ENCODE data around the gene LYPD3. TPM values are rescaled to one million over a fixed set of nuclear protein-coding genes. Genes with fewer than 3 reads are reported as not detected.

LYPD3 gene
- total RNA-seq, 1 experiment from 2014 or later = 1.8 TPM

DNA sequence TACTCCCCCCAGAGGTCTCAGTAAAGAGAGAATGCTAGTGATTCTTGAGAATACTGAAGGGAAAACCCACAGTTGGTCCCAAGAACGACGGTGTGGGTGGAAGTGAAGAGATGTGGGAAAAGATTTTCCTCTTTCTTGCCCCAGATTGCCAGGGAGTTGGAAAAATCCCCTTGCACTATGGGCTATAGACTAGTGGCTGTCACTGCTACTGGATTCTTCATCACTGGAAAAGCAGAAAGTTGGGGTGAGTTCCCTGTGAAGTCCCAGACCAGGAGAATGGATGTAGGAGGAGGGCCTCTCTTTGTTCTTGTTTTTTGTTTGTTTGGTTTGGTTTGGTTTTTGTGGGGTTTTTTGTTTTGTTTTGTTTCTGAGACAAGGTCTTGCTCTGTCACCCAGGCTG, 11.4 kb downstream of the LYPD3 start:
- TF ChIP-seq, protein P1, sequence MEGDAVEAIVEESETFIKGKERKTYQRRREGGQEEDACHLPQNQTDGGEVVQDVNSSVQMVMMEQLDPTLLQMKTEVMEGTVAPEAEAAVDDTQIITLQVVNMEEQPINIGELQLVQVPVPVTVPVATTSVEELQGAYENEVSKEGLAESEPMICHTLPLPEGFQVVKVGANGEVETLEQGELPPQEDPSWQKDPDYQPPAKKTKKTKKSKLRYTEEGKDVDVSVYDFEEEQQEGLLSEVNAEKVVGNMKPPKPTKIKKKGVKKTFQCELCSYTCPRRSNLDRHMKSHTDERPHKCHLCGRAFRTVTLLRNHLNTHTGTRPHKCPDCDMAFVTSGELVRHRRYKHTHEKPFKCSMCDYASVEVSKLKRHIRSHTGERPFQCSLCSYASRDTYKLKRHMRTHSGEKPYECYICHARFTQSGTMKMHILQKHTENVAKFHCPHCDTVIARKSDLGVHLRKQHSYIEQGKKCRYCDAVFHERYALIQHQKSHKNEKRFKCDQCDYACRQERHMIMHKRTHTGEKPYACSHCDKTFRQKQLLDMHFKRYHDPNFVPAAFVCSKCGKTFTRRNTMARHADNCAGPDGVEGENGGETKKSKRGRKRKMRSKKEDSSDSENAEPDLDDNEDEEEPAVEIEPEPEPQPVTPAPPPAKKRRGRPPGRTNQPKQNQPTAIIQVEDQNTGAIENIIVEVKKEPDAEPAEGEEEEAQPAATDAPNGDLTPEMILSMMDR (conservative IDR thresholded peaks at IDR 0.05) = no peak
- Histone ChIP-seq H3K23me2 (ENCODE audit: insufficient read length, low read depth, low read length, poor library complexity, severe bottlenecking) (no peaks in the 10 kb centered on the region), H3K23ac (ENCODE audit: insufficient read length, low read depth, low read length) (no peak overlapping the region), H4K8ac (replicated peaks; ENCODE audit: insufficient read length, low read depth, low read length) (no peak overlapping the region), H3T11ph (ENCODE audit: low read length) (no peak overlapping the region), H4K91ac (ENCODE audit: insufficient read length, low read depth, low read length) (no peak overlapping the region), H3K79me2 (ENCODE audit: insufficient read depth, low read length) (no peaks in the 10 kb centered on the region), H3K27ac (ENCODE audit: insufficient read length, low read depth, low read length) (no peak overlapping the region), H3K18ac (ENCODE audit: insufficient read length, low read depth, low read length) (no peak overlapping the region), H3K9ac (ENCODE audit: extremely low read depth, insufficient read length, low read length) (no peak overlapping the region), H2BK20ac (ENCODE audit: low read depth, low read length, poor library complexity, severe bottlenecking) (no peak overlapping the region), H3K4me2 (ENCODE audit: insufficient read depth, insufficient read length, low read length) (no peak overlapping the region), H3K56ac (ENCODE audit: insufficient read length, low read depth, low read length) (no peak overlapping the region), H2BK15ac (ENCODE audit: low read depth, low read length) (no peak overlapping the region), H3K4ac (ENCODE audit: low read depth, low read length) (no peak overlapping the region), H3K9me3 (ENCODE audit: control insufficient read depth, low read depth, low read length) (no peaks in the 10 kb centered on the region), H3K4me1 (ENCODE audit: insufficient read depth, low read length) (no peaks in the 10 kb centered on the region; the same call in 1 of the 2 replicates), H2AK5ac (ENCODE audit: insufficient read length, low read length) (no peak overlapping the region), H2BK5ac (ENCODE audit: insufficient read length, low read length) (no peak overlapping the region), H3K79me1 (ENCODE audit: insufficient read depth, low read depth, low read length, poor library complexity, severe bottlenecking) (no peaks in the 10 kb centered on the region), H2BK12ac (ENCODE audit: insufficient read length, low read depth, low read length) (no peak overlapping the region), H2AFZ (ENCODE audit: low read length) (no peak overlapping the region), H3K14ac (ENCODE audit: insufficient read depth, low read length) (no peak overlapping the region), H2BK120ac (ENCODE audit: low read depth, low read length, poor library complexity, severe bottlenecking) (no peak overlapping the region), H4K20me1 (ENCODE audit: control insufficient read depth, insufficient read depth, insufficient read length) (no peaks in the 10 kb centered on the region), H3K27me3 (ENCODE audit: insufficient read depth, low read length) (no peaks in the 10 kb centered on the region; the same call in 1 of the 2 replicates), H4K5ac (ENCODE audit: insufficient read length, low read depth, low read length) (no peak overlapping the region)
- peaks cover 17% of the 10 kb centered on the region for H3K27me3 Mint-ChIP-seq (ENCODE audit: low read depth)
- no peak overlapping the region for H3K4me3 Mint-ChIP-seq
- WGBS (ENCODE audit: extremely low coverage, insufficient read length, low lambda C conversion rate) = no CpG with 5 or more reads among the region's 2 CpGs
- H3K9me3 Mint-ChIP-seq = peaks cover 9 to 11% of the 10 kb centered on the region in 2 experiments
- no peaks in the 10 kb centered on the region; a peak in 1 of 7 replicates for H3K36me3 Mint-ChIP-seq (ENCODE audit: insufficient read depth in 1 of 3, low read depth in 3 of 3)
- no peak overlapping the region for H3K27ac Mint-ChIP-seq
- DNase-seq = no peak
- H3K4me1 Mint-ChIP-seq = peaks cover 4% of the 10 kb centered on the region in 2 experiments; a peak in 2 of 4 replicates

All from H9 (cell line).